A549 (cell line): ENCODE measurements around the gene CHRNB1. TPM values are rescaled to one million over a fixed set of nuclear protein-coding genes. Genes with fewer than 3 reads are reported as not detected.
A peak's percentile ranks its signal among the peaks of the same experiment; 100 is the strongest.

Source experiments
- ATAC-seq, 2 experiments: fragments of 200-7000 bp in 1 of 2; fragments of >200 bp in 1 of 2; cut with Nextera tagmentation in 1 of 2; cut with Tn5 transposase in 1 of 2; 3 replicates each; pipeline versions ENCODE4 v1.8.0 to v1.9.1; 2018 to 2020; ENCODE audit warnings: mild to moderate bottlenecking in 1 of 2, moderate library complexity in 1 of 2
- CTCF ChIA-PET: fragments of 300-600 bp; sonication (Branson Sonifier 250); formaldehyde crosslinking; extraction: SDS; loops from one replicate; lab custom pipeline; 2021; ENCODE audit warnings: antibody characterized with exemption, inconsistent platforms; lab: Yijun Ruan, JAX
- POLR2A ChIA-PET: fragments of 350-600 bp; formaldehyde crosslinking; extraction: SDS; loops from one replicate; lab custom pipeline; 2021; ENCODE audit warnings: antibody characterized with exemption, inconsistent platforms; lab: Yijun Ruan, JAX
- DNase-seq, 2 experiments: peaks; one replicate each; pipeline versions ENCODE4 v3.0.0 to v3.0.0-alpha.2; 2011 to 2016; ENCODE audit warnings: low read depth in 1 of 2, low spot score in 1 of 2
- FAIRE-seq: peaks from 2 replicates; lab custom pipeline; 2011; peaks lifted over from hg19 to GRCh38; lab: Jason Lieb, UNC
- H3K27ac ChIP-seq, 2 experiments: fragments of >200 bp; sonication (Bioruptor Twin); formaldehyde crosslinking; 3 replicates each; pipeline ENCODE4 v1.5.1; 2016 to 2017
- H3K4me1 ChIP-seq: fragments of >200 bp; sonication (Bioruptor Twin); formaldehyde crosslinking; 3 replicates; pipeline ENCODE4 v1.6.1; 2016
- H3K4me2 ChIP-seq: fragments of >200 bp; sonication (Bioruptor Twin); formaldehyde crosslinking; 3 replicates; pipeline ENCODE4 v1.6.1; 2016
- H3K4me3 ChIP-seq: fragments of >200 bp; sonication (Bioruptor Twin); formaldehyde crosslinking; 3 replicates; pipeline ENCODE4 v1.5.1; 2016
- H3K9me3 ChIP-seq: fragments of >200 bp; sonication (Bioruptor Twin); formaldehyde crosslinking; 3 replicates; pipeline ENCODE4 v1.6.1; 2016
- BHLHE40 ChIP-seq: IDR thresholded peaks from 2 replicates; pipeline ENCODE4 v1.6.1; 2012; ENCODE audit warnings: low read depth, low read length, inconsistent platforms
- CHD4 ChIP-seq: fragments of 200-600 bp; sonication (generic); IDR thresholded peaks from 2 replicates; pipeline ENCODE4 v1.6.1; 2016; ENCODE audit warnings: antibody characterized with exemption, mild to moderate bottlenecking, borderline replicate concordance
- EP300 ChIP-seq, 2 experiments: fragments of >200 bp; sonication (Bioruptor Twin); formaldehyde crosslinking; IDR thresholded peaks; 2 replicates in 1 of 2; 3 replicates in 1 of 2; pipeline ENCODE4 v1.6.1; 2016 to 2017
- ESRRA ChIP-seq: fragments of 150-350 bp; IDR thresholded peaks from 2 replicates; pipeline ENCODE4 v1.6.1; 2014; ENCODE audit warnings: mild to moderate bottlenecking, low read length, borderline replicate concordance
- FOSB ChIP-seq: fragments of 250-450 bp; sonication (Bioruptor Pico); IDR thresholded peaks from 2 replicates; pipeline ENCODE4 v1.5.0; 2020; ENCODE audit warnings: mild to moderate bottlenecking, moderate library complexity
- GATA3 ChIP-seq: IDR thresholded peaks from 2 replicates; pipeline ENCODE4 v1.6.1; 2012; ENCODE audit warnings: borderline replicate concordance
- HOXB13 ChIP-seq: fragments of 250-450 bp; sonication (Bioruptor Pico); IDR thresholded peaks from 2 replicates; pipeline ENCODE4 v1.5.0; 2020; ENCODE audit warnings: low read depth, mild to moderate bottlenecking, moderate library complexity
- HOXB5 ChIP-seq: fragments of 250-450 bp; sonication (Bioruptor Pico); IDR thresholded peaks from 2 replicates; pipeline ENCODE4 v1.5.0; 2020; ENCODE audit warnings: mild to moderate bottlenecking, moderate library complexity
- MAFK ChIP-seq: fragments of 450-650 bp; IDR thresholded peaks from 2 replicates; pipeline ENCODE4 v1.6.1; 2014; ENCODE audit not compliant: partially characterized antibody
- NR3C1 ChIP-seq: fragments of >200 bp; sonication (Bioruptor Twin); formaldehyde crosslinking; IDR thresholded peaks from 3 replicates; pipeline ENCODE4 v1.6.1; 2017
- PBX3 ChIP-seq: IDR thresholded peaks from 2 replicates; pipeline ENCODE4 v1.6.1; 2012
- PHF8 ChIP-seq: fragments of 200-600 bp; sonication (generic); IDR thresholded peaks from 2 replicates; pipeline ENCODE4 v1.6.1; 2016; ENCODE audit warnings: low read depth, mild to moderate bottlenecking, antibody characterized with exemption, moderate library complexity, borderline replicate concordance
- POLR2A ChIP-seq: IDR thresholded peaks from 2 replicates; pipeline ENCODE4 v1.6.1; 2012; ENCODE audit warnings: mild to moderate bottlenecking, low read length
- RAD21 ChIP-seq, 2 experiments: fragments of >200 bp in 1 of 2; sonication (Bioruptor Twin) in 1 of 2; formaldehyde crosslinking in 1 of 2; IDR thresholded peaks in 1 of 2; conservative IDR thresholded peaks in 1 of 2; 2 replicates in 1 of 2; 3 replicates in 1 of 2; pipeline ENCODE4 v1.6.1; 2012 to 2018; ENCODE audit warnings: inconsistent platforms in 1 of 2
- RARB ChIP-seq: fragments of 250-450 bp; sonication (Bioruptor Pico); IDR thresholded peaks from 2 replicates; pipeline ENCODE4 v1.8.0; 2021; ENCODE audit warnings: mild to moderate bottlenecking, moderate library complexity
- RCOR1 ChIP-seq: fragments of 150-350 bp; IDR thresholded peaks from 2 replicates; pipeline ENCODE4 v1.6.1; 2014; ENCODE audit warnings: antibody characterized with exemption, low read length, low read depth
- RFX5 ChIP-seq: fragments of 450-650 bp; IDR thresholded peaks from 2 replicates; pipeline ENCODE4 v1.7.1; 2014; ENCODE audit warnings: antibody characterized with exemption, mild to moderate bottlenecking, moderate library complexity
- SREBF2 ChIP-seq: fragments of 450-650 bp; IDR thresholded peaks from 2 replicates; pipeline ENCODE4 v1.6.1; 2014; ENCODE audit warnings: mild to moderate bottlenecking, moderate library complexity
- TFCP2L1 ChIP-seq: fragments of 250-450 bp; sonication (Bioruptor Pico); IDR thresholded peaks from 2 replicates; pipeline ENCODE4 v1.5.0; 2021; ENCODE audit warnings: mild to moderate bottlenecking
- TP53 ChIP-seq: fragments of 250-450 bp; sonication (Bioruptor Pico); IDR thresholded peaks from 2 replicates; pipeline ENCODE4 v1.5.0; 2021; ENCODE audit warnings: mild to moderate bottlenecking, moderate library complexity
- ZC3H11A ChIP-seq: fragments of 450-650 bp; IDR thresholded peaks from 2 replicates; pipeline ENCODE4 v1.6.1; 2014; ENCODE audit warnings: antibody characterized with exemption, mild to moderate bottlenecking
- ZNF302 ChIP-seq: fragments of 250-450 bp; sonication (Bioruptor Pico); IDR thresholded peaks from 2 replicates; pipeline ENCODE4 v1.9.0; 2021; ENCODE audit warnings: inconsistent platforms, mild to moderate bottlenecking, moderate library complexity
- WGBS: methylation state at CpG from one replicate; pipeline ENCODE4 v1.1.6; 2017; ENCODE audit errors: missing lambda C conversion rate; 5-methylcytosine and 5-hydroxymethylcytosine counted together
- polyA plus RNA-seq, 4 experiments: library from polyadenylated mRNA; depleted of rRNA in 3 of 4; stranded (reverse); fragments of >200 nt; fragmentation: RNase III in 1 of 4; extraction: RNeasy Plus Mini Kit Qiagen cat#74134 plus additional on column Dnase treatment in 1 of 4; gene quantifications; 2 replicates in 3 of 4; 3 replicates in 1 of 4; pipeline ENCODE4 v1.2.3, GENCODE V29; 2011 to 2017
- TF ChIP-seq, protein P1 (sequence below): fragments of 250-450 bp; sonication (Bioruptor Pico); IDR thresholded peaks from 2 replicates; pipeline ENCODE4 v1.5.0; 2020; ENCODE audit warnings: low read depth, mild to moderate bottlenecking, moderate library complexity

Gene CHRNB1
- polyA plus RNA-seq, 2 of the 4 experiments (the other 2 are of a cell fraction): 6.5 to 8.4 TPM

DNA sequence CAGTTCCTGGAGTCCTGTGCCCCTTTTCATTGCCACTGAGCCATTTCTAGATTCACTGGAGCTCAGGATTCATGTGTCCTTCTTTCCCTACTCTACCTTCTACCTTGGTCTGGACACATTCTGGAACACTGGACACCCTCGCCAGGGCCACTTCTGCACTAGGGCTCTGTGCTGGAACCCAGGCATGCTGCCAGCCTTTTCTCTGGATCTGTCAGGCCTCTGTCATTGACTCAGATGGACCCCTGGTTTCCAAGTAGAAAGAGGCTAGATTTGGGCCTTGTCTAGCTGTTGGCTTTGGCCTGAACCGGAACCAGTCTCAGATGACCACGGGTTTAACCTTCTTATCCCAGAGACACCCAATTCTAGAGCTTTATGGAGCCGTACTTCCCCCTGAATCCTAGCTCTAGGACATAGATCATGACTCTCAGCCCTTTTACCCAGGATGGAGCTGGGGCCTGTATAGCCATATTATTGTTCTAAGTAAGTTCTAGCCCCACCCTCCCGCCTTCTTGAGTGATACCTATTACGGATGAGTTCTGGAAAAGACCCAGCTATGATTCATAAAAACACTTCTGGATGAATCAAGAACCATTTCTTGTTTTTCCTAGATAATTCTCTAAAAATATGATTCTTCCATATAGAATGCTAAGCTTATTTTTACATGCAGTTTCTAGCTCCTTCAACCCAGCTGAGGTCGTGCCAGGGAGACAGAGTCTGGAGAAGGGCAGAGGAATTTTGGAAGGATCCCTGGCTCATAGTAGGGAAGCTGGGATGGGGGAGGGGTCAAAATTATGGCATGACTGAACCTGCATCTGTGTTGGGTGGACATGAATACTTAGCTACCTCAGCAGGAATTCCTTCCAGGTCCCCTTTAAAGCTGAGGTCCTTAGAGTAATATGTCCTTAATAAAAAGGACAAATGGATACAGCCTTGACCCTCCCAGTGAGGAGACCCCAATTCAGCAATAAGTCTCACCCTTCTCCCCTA lies 1.1 kb upstream of the CHRNB1 start:
- Histone ChIP-seq H3K4me3 (no peak overlapping the region), H3K4me2 (no peak overlapping the region)
- FAIRE-seq (no peak), ATAC-seq (no peak), DNase-seq (no peak)
- ChIA-PET POLR2A (interaction anchor here (0.6 to 2.7 kb wide), 6 partner anchors 9 to 83 kb away, joined by 3 to 8 read pairs (median 4); partner anchors contain the start of genes PLSCR3, POLR2A, TMEM102 and TMEM256), CTCF (interaction anchor here (0.8 to 30.1 kb wide), 7 partner anchors 2 to 117 kb away, joined by 3 to 342 read pairs (median 24); partner anchors contain the start of genes CHRNB1, FGF11, KCTD11 and SENP3)
- no peak for TF ChIP-seq ESRRA
- no peak for TF ChIP-seq GATA3
- TF ChIP-seq BHLHE40: no peak
- TF ChIP-seq HOXB5: no peak
- TF ChIP-seq PHF8: no peak
- no peak for TF ChIP-seq MAFK
- no peak for TF ChIP-seq SREBF2
- no peak for TF ChIP-seq FOSB
- TF ChIP-seq CHD4: no peak
- TF ChIP-seq POLR2A: no peak
- no peak for TF ChIP-seq RAD21 (conservative IDR thresholded peaks at IDR 0.05 in 1 of 2, IDR thresholded peaks at IDR 0.05 in 1 of 2)
- TF ChIP-seq, protein P1, sequence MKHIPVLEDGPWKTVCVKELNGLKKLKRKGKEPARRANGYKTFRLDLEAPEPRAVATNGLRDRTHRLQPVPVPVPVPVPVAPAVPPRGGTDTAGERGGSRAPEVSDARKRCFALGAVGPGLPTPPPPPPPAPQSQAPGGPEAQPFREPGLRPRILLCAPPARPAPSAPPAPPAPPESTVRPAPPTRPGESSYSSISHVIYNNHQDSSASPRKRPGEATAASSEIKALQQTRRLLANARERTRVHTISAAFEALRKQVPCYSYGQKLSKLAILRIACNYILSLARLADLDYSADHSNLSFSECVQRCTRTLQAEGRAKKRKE (CRISPR knock-in tag): no peak
- TF ChIP-seq EP300 (IDR thresholded peaks at IDR 0.05): no peak
- TF ChIP-seq, all 56 proteins: peak for 0
- WGBS: 70% methylated on average over 7 of the region's 7 CpGs
- peaks cover 31% of the 10 kb centered on the region for H3K4me1 ChIP-seq
- no peaks in the 10 kb centered on the region for H3K9me3 ChIP-seq
- H3K27ac ChIP-seq: no peak overlapping the region

GRCh38 chr17:7445619-7445968 lies 733 bp downstream of the CHRNB1 start:
- Histone ChIP-seq H3K27ac (peak overlapping the region; percentile 63 to 74), H3K4me1 (peaks cover 18% of the 10 kb centered on the region), H3K4me2 (peak overlapping the region; percentile 83), H3K4me3 (peak overlapping the region; percentile 37), H3K9me3 (no peaks in the 10 kb centered on the region)
- no peak for FAIRE-seq
- TF ChIP-seq NR3C1 (no peak), HOXB13 (CRISPR knock-in tag) (no peak), GATA3 (no peak), TFCP2L1 (CRISPR knock-in tag) (no peak), HOXB5 (no peak)
- CTCF ChIA-PET: interaction anchor here (0.9 to 30.1 kb wide), 7 partner anchors 4 to 115 kb away, joined by 3 to 342 read pairs (median 7); partner anchors contain the start of genes CHRNB1, FGF11, SENP3 and TMEM102
- peak; percentile 46 to 61 for DNase-seq
- WGBS: 40% methylated on average over 13 of the region's 16 CpGs
- POLR2A ChIA-PET: interaction anchor here (1.2 to 2.7 kb wide), 2 partner anchors 34 to 42 kb away, joined by 4 to 8 read pairs; partner anchors contain the start of genes TMEM256 and ZBTB4
- ATAC-seq: peak; percentile 40 to 79

- no peak overlapping the region for H3K4me3 ChIP-seq
- H3K9me3 ChIP-seq: no peaks in the 10 kb centered on the region
- no peak for DNase-seq
- POLR2A ChIA-PET: interaction anchor here (0.8 kb wide), 1 partner anchor 8 kb away, joined by 3 read pairs; no protein-coding TSS in a partner anchor
- no peak for ATAC-seq
- WGBS: 72% methylated on average over 7 of the region's 7 CpGs
- TF ChIP-seq RCOR1 (no peak), HOXB13 (CRISPR knock-in tag) (no peak), ZNF302 (CRISPR knock-in tag) (no peak), RARB (CRISPR knock-in tag) (no peak), ZC3H11A (no peak), RFX5 (no peak), PBX3 (no peak), TP53 (CRISPR knock-in tag) (no peak)
- TF ChIP-seq, all 56 proteins: peak for 0
- Histone ChIP-seq H3K4me1 (peaks cover 14% of the 10 kb centered on the region; the same call in 2 of the 3 replicates), H3K27ac (no peak overlapping the region), H3K4me2 (no peak overlapping the region)
- no peak for FAIRE-seq
- CTCF ChIA-PET: interaction anchor here (1.0 to 30.1 kb wide), 6 partner anchors 7 to 112 kb away, joined by 3 to 342 read pairs (median 14); partner anchors contain the start of genes CHRNB1, FGF11, SENP3 and TMEM102
These were observed 3.6 kb downstream of the CHRNB1 start for GRCh38 chr17:7448461-7448860.
